K562 (cell line): ENCODE results near the gene TAL1. TPM values are rescaled to one million over a fixed set of nuclear protein-coding genes. Genes with fewer than 3 reads are reported as not detected.

Experiments used
- CHD2 ChIP-seq: IDR thresholded peaks from 2 replicates; pipeline ENCODE4 v1.6.1; 2011; ENCODE audit warnings: low read depth, low read length
- FOXJ3 ChIP-seq: sonication (generic); formaldehyde crosslinking; IDR thresholded peaks from 2 replicates; pipeline ENCODE4 v1.4.0; 2020; ENCODE audit warnings: mild to moderate bottlenecking, missing genetic modification reagents
- MAFF ChIP-seq: IDR thresholded peaks from 2 replicates; pipeline ENCODE4 v1.6.1; 2012; ENCODE audit warnings: low read length, improper control_type of control experiment
- MXI1 ChIP-seq: IDR thresholded peaks from 2 replicates; pipeline ENCODE4 v1.6.1; 2011; ENCODE audit warnings: low read depth, mild to moderate bottlenecking, improper control_type of control experiment, low read length
- NR2C1 ChIP-seq, 2 experiments: fragments of 450-650 bp; IDR thresholded peaks; 2 replicates each; pipeline ENCODE4 v1.6.1; 2017; ENCODE audit warnings: mild to moderate bottlenecking in 2 of 2, antibody characterized with exemption in 1 of 2, inconsistent platforms in 1 of 2, missing compliant biosample characterization in 1 of 2, missing genetic modification characterization in 1 of 2
- RB1 ChIP-seq: fragments of 450-650 bp; IDR thresholded peaks from 2 replicates; pipeline ENCODE4 v1.6.1; 2017; ENCODE audit warnings: low read depth, mild to moderate bottlenecking
- RBBP5 ChIP-seq: fragments of 200-600 bp; sonication (generic); IDR thresholded peaks from 2 replicates; pipeline ENCODE4 v1.6.1; 2012; ENCODE audit warnings: borderline replicate concordance, mild to moderate bottlenecking, low read length, control low read depth, inconsistent platforms; ENCODE audit not compliant: insufficient read depth, poor library complexity, severe bottlenecking
- SRF ChIP-seq, 2 experiments: fragments of 250-450, 450-650 bp in 1 of 2; sonication (Bioruptor Pico) in 1 of 2; sonication (generic) in 1 of 2; formaldehyde crosslinking; IDR thresholded peaks; 2 replicates each; pipeline versions ENCODE4 v1.5.0 to v1.5.1; 2020 to 2022; ENCODE audit warnings: mild to moderate bottlenecking in 1 of 2, missing genetic modification reagents in 1 of 2
- TAF7 ChIP-seq: fragments of 450-650 bp; IDR thresholded peaks from 2 replicates; pipeline ENCODE4 v1.6.1; 2016; ENCODE audit warnings: missing genetic modification characterization, missing compliant biosample characterization
- TCFL5 ChIP-seq: fragments of 250-450 bp; sonication (Bioruptor Pico); conservative IDR thresholded peaks from 2 replicates; pipeline ENCODE4 v1.6.1; 2021; ENCODE audit warnings: mild to moderate bottlenecking, moderate library complexity, matching md5 sums
- ZC3H4 ChIP-seq: sonication (generic); formaldehyde crosslinking; IDR thresholded peaks from 2 replicates; pipeline ENCODE4 v1.9.0; 2021; ENCODE audit warnings: missing genetic modification reagents, borderline replicate concordance
- ZNF23 ChIP-seq: fragments of 250-450 bp; sonication (Bioruptor Pico); IDR thresholded peaks from 2 replicates; pipeline ENCODE4 v1.4.0; 2020; ENCODE audit warnings: mild to moderate bottlenecking
- ZNF57 ChIP-seq: fragments of 450-650 bp; formaldehyde crosslinking; IDR thresholded peaks from 2 replicates; pipeline ENCODE4 v1.4.0; 2020; ENCODE audit warnings: mild to moderate bottlenecking, moderate library complexity
- polyA plus RNA-seq, 8 experiments: library from polyadenylated mRNA; depleted of rRNA in 4 of 8; stranded (reverse) in 5 of 8; unstranded in 3 of 8; fragments of >200 nt; fragmentation: Nextera tagmentation in 2 of 8; fragmentation: Illumina TruSeq in 1 of 8; extraction: Ambion mirVana in 2 of 8; extraction: Trizol in 1 of 8; gene quantifications; 2 replicates each; pipeline versions ENCODE4 v1.2.1 to v1.2.3, GENCODE V29; 2011 to 2014; ENCODE audit warnings: inconsistent platforms in 1 of 8, missing spikeins in 1 of 8
- total RNA-seq, 7 experiments: library from RNA; depleted of rRNA in 6 of 7; stranded (reverse); fragments of >200 nt in 6 of 7; fragmentation: Illumina TruSeq in 2 of 7; extraction: Trizol in 2 of 7; gene quantifications; 2 replicates each; pipeline versions ENCODE4 v1.2.1 to v1.2.3, GENCODE V29; 2011 to 2021; ENCODE audit warnings: low replicate concordance in 1 of 7
- TF ChIP-seq, protein P1 (sequence below): IDR thresholded peaks from 3 replicates; pipeline ENCODE4 v1.6.1; 2011; ENCODE audit warnings: borderline replicate concordance, mild to moderate bottlenecking, moderate library complexity; ENCODE audit not compliant: insufficient read length; ENCODE audit errors: extremely low read depth
- TF ChIP-seq, protein P2 (sequence below), 3 experiments: IDR thresholded peaks in 2 of 3; conservative IDR thresholded peaks in 1 of 3; 2 replicates each; pipeline ENCODE4 v1.5.1; 2011 to 2012; ENCODE audit warnings: low read length in 3 of 3, mild to moderate bottlenecking in 3 of 3, control low read depth in 2 of 3, improper control_type of control experiment in 1 of 3, inconsistent platforms in 1 of 3, low read depth in 1 of 3, mixed read lengths in 1 of 3, moderate library complexity in 1 of 3; ENCODE audit not compliant: insufficient read depth in 2 of 3
- TF ChIP-seq, protein P3 (sequence below): fragments of 250-450 bp; sonication (Bioruptor Pico); IDR thresholded peaks from 2 replicates; pipeline ENCODE4 v1.8.0; 2021; ENCODE audit warnings: mild to moderate bottlenecking, moderate library complexity
- TF ChIP-seq, protein P4 (sequence below): fragments of 250-450 bp; sonication (Bioruptor Pico); IDR thresholded peaks from 2 replicates; pipeline ENCODE4 v1.9.0; 2021; ENCODE audit warnings: mild to moderate bottlenecking

The TAL1 gene
- total and polyA plus RNA-seq, 9 of the 15 experiments (the other 6 are each of a cell fraction or from before 2014, with no cell fraction given) = 18.5 to 106 (median 59.7) TPM

DNA sequence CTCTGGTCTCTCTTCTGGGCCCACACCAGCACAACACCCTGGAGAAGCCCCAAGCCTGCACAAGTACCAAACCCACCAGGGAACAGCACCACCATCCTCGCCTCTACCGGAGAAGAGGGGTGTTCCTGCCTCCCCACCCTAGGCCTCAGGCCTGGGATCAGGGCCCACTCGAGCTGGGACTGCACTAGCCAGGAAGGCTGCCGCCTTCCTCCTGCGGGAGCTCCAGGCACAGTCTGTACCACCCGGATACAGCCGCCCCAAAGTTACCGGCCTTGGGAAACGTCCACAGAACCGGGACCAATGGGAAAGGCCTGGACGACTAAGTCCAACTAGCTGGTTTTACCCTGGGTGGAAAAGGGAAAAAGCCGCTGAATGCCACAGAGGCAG, 3.4 kb downstream of the TAL1 start (continued):
- TF ChIP-seq, protein P1, sequence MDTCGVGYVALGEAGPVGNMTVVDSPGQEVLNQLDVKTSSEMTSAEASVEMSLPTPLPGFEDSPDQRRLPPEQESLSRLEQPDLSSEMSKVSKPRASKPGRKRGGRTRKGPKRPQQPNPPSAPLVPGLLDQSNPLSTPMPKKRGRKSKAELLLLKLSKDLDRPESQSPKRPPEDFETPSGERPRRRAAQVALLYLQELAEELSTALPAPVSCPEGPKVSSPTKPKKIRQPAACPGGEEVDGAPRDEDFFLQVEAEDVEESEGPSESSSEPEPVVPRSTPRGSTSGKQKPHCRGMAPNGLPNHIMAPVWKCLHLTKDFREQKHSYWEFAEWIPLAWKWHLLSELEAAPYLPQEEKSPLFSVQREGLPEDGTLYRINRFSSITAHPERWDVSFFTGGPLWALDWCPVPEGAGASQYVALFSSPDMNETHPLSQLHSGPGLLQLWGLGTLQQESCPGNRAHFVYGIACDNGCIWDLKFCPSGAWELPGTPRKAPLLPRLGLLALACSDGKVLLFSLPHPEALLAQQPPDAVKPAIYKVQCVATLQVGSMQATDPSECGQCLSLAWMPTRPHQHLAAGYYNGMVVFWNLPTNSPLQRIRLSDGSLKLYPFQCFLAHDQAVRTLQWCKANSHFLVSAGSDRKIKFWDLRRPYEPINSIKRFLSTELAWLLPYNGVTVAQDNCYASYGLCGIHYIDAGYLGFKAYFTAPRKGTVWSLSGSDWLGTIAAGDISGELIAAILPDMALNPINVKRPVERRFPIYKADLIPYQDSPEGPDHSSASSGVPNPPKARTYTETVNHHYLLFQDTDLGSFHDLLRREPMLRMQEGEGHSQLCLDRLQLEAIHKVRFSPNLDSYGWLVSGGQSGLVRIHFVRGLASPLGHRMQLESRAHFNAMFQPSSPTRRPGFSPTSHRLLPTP = no peak
- TF ChIP-seq RBBP5 (peak; percentile 39), CHD2 (no peak), TCFL5 (CRISPR knock-in tag) (no peak), MXI1 (no peak), ZNF57 (CRISPR knock-in tag) (0 out of 2 replicates have a peak, but pooled peaks have one; percentile 24), MAFF (no peak), ZNF23 (CRISPR knock-in tag) (no peak), FOXJ3 (CRISPR knock-in tag) (no peak), ZC3H4 (CRISPR knock-in tag) (0 out of 2 replicates have a peak, but pooled peaks have one; percentile 72), TAF7 (tag) (no peak), RB1 (no peak), NR2C1 (IDR thresholded peaks at IDR 0.05) (no peak), NR2C1 (tag; IDR thresholded peaks at IDR 0.05) (no peak), SRF (CRISPR knock-in tag; IDR thresholded peaks at IDR 0.05) (0 out of 4 replicates have a peak, but pooled peaks of 1 of the 2 experiments have one; percentile 19)
- TF ChIP-seq, protein P2, sequence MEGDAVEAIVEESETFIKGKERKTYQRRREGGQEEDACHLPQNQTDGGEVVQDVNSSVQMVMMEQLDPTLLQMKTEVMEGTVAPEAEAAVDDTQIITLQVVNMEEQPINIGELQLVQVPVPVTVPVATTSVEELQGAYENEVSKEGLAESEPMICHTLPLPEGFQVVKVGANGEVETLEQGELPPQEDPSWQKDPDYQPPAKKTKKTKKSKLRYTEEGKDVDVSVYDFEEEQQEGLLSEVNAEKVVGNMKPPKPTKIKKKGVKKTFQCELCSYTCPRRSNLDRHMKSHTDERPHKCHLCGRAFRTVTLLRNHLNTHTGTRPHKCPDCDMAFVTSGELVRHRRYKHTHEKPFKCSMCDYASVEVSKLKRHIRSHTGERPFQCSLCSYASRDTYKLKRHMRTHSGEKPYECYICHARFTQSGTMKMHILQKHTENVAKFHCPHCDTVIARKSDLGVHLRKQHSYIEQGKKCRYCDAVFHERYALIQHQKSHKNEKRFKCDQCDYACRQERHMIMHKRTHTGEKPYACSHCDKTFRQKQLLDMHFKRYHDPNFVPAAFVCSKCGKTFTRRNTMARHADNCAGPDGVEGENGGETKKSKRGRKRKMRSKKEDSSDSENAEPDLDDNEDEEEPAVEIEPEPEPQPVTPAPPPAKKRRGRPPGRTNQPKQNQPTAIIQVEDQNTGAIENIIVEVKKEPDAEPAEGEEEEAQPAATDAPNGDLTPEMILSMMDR (IDR thresholded peaks at IDR 0.05 in 2 of 3, conservative IDR thresholded peaks at IDR 0.05 in 1 of 3; ENCODE audit: insufficient read depth in 2 of 3, low read depth in 1 of 3, low read length in 3 of 3) = no peak
- TF ChIP-seq, protein P3, sequence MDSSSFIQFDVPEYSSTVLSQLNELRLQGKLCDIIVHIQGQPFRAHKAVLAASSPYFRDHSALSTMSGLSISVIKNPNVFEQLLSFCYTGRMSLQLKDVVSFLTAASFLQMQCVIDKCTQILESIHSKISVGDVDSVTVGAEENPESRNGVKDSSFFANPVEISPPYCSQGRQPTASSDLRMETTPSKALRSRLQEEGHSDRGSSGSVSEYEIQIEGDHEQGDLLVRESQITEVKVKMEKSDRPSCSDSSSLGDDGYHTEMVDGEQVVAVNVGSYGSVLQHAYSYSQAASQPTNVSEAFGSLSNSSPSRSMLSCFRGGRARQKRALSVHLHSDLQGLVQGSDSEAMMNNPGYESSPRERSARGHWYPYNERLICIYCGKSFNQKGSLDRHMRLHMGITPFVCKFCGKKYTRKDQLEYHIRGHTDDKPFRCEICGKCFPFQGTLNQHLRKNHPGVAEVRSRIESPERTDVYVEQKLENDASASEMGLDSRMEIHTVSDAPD = no peak
- TF ChIP-seq, protein P4, sequence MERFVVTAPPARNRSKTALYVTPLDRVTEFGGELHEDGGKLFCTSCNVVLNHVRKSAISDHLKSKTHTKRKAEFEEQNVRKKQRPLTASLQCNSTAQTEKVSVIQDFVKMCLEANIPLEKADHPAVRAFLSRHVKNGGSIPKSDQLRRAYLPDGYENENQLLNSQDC (CRISPR knock-in tag) = no peak
